ENCODE results near the gene ARRDC1.

Gene ARRDC1

DNA sequence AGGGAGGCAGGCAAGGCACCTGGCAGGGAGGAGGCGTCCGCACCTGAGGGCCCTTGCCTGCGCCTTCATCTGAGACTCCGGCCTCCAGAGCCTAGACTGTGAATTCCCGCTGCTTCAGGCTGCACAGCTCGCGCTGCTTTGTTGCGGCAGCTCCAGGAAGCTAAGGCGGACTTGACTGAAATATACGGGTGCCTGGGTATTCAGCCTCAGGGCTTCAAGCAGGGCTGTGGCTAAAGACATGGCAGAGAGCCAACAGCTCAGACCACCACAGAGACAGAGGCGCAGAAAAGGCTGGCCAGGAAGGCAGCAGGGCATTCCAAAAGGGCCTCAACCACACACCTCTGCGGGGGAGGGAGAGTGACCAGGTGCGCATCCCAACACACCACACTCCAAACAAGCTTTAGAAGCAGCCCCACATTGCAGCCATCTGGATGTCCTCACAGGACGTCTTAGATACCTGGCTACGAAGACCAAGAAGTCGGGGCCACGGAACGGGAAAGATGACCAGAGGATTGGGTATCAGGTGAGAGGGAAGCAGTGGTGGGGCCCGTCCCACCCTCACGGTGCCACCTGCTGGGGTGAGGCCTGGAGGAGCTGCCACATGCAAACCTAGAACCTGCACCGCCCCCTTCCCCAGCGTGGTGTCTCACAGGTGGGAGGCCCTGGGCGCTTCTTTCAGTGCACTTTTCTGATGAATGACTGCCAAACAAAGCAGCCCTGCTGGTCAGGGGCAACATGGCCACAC lies 25.1 kb upstream of the ARRDC1 start:
- H3K27ac ChIP-seq = peak overlapping the region; percentile 92; the same call in 1 of the 2 replicates
- TF ChIP-seq, protein P1, sequence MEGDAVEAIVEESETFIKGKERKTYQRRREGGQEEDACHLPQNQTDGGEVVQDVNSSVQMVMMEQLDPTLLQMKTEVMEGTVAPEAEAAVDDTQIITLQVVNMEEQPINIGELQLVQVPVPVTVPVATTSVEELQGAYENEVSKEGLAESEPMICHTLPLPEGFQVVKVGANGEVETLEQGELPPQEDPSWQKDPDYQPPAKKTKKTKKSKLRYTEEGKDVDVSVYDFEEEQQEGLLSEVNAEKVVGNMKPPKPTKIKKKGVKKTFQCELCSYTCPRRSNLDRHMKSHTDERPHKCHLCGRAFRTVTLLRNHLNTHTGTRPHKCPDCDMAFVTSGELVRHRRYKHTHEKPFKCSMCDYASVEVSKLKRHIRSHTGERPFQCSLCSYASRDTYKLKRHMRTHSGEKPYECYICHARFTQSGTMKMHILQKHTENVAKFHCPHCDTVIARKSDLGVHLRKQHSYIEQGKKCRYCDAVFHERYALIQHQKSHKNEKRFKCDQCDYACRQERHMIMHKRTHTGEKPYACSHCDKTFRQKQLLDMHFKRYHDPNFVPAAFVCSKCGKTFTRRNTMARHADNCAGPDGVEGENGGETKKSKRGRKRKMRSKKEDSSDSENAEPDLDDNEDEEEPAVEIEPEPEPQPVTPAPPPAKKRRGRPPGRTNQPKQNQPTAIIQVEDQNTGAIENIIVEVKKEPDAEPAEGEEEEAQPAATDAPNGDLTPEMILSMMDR (conservative IDR thresholded peaks at IDR 0.05) = no peak

DNA sequence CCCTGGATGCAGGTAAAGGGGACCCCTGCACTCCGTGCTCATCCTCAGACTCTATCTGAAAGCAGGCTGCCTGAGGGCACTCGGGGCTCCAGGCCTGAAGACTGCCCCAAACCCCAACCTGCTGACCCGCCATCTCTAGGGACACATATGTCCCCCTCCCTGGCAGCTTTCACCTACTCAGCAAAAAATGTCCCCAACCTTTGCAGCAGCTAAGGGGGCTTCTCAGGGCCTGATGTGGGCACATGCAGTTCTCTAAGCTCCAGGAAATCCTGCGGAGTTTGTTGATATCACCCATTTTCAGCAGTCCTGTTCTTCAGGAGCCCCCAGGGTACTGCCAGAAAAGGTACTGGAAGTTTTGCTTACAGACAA lies 24.5 kb upstream of the ARRDC1 start:
- TF ChIP-seq, protein P1 (conservative IDR thresholded peaks at IDR 0.05) = no peak
- no peak overlapping the region for H3K27ac ChIP-seq

DNA sequence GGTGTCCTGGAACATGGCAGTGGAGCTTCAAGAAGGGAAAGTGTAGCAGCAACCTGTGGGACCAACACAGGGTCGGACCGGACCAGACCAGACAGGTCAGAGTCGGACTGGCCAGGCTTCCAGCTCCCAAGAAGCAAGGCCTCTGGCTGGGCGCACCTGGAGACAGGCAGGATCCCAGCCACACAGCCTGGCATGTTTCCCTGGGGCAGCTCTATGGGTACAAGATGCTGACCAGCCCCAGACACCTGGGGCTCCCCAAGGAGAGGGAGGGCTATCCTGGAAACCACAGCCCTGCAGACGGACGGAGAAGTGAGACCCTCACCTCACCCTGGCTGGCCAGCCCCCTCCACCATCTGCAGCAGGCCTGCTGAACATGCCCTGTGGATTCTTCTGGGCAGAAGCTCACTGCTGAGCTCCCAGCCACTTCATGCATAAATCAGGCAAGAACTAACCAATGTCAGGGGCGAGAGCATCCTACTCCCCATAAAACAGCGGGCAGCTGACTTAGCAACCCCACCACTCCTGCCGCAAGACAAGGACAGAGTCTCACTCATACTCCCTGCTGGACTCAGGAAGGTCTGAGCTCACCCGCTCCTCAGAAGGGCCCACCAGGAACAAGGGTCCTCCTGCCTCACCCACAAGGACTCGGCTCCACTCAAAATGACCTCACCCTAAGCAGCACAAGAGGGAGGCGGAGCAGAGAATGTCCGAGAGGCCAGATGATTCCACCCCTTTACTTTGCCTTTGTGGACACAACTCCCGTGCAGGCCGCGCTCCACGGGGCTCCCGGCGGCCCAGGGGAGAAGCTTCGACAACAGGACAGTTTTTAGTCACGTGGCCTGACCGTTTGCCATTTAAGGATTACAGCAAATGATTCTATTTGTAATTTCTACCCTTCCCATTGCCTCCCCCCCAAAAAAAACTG lies 23.9 kb upstream of the ARRDC1 start:
- TF ChIP-seq, protein P1 (conservative IDR thresholded peaks at IDR 0.05) = no peak
- no peak overlapping the region for H3K27ac ChIP-seq

DNA sequence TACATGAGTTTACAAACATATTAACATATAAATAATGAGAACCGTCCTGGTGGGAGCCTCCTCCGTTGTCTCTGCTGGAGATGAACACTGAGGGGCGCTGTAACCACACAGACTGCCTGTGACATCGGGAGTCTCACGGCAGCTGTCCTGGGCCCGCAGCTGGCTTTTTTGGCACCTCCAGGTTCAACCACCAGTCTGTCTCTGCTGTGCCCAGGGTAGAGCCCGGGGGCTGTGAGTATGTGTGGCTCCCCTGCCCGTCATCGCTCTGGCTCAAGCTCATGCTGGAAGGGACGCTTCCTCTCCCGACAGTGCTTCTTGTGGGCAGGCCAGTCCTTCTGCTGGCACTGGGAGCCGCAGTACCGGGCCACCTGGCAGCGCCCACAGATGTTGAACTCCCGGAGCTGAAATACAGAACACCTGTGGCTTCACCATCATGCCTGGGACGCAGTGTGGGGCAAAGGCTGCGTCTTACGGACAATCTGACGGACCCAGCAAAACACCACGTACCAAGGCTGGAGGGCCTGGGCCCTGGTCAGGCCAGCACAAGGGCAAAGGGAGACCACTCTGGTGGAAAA lies 23.1 kb upstream of the ARRDC1 start:
- TF ChIP-seq, protein P1 (conservative IDR thresholded peaks at IDR 0.05) = peak; percentile 41

DNA sequence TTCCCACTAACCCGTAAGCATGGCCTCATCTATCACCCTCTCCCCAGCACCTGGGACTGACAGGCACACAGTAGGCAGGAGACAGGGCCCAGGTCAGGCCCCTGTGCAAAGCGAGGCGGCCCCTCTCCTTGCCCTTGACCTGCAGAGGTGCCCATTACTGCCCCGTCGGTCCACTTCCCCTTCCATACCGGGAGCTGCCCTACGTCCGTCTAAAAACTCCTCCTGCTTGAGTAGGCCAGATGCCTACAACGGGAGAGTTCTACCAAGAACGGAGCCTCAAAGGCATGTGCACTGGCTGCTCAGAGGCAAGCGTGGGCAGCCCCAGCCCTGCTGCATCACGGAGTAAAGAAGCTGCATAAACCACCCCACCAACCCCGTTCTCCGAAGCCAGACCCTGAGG lies 22.1 kb upstream of the ARRDC1 start:
- TF ChIP-seq, protein P1 (conservative IDR thresholded peaks at IDR 0.05) = no peak

More for the DNA sequence above, 23.1 kb upstream of the ARRDC1 start:
- H3K27ac ChIP-seq = no peak overlapping the region

DNA sequence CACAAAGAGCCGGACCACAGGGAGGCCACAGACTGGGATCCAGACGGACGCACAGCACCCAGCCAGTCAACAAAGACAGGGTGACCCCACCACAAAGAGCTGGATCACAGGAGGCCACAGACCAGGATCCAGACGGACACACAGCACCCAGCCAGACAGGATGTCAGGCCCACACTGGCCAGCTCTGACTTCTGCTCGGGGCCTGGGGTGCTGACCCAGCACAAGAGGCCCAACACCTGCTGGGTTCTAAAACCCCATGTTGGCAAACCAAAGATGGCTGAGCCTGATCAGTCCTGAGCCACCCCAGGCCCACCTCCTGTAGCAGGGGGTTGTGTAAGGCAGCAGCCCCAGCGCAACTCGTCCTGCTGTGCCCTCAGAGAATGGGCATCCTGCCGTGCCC lies 21.5 kb upstream of the ARRDC1 start:
- TF ChIP-seq, protein P1 (conservative IDR thresholded peaks at IDR 0.05) = no peak
- no peak overlapping the region for H3K27ac ChIP-seq

More for the DNA sequence above, 22.1 kb upstream of the ARRDC1 start:
- H3K27ac ChIP-seq = no peak overlapping the region

DNA sequence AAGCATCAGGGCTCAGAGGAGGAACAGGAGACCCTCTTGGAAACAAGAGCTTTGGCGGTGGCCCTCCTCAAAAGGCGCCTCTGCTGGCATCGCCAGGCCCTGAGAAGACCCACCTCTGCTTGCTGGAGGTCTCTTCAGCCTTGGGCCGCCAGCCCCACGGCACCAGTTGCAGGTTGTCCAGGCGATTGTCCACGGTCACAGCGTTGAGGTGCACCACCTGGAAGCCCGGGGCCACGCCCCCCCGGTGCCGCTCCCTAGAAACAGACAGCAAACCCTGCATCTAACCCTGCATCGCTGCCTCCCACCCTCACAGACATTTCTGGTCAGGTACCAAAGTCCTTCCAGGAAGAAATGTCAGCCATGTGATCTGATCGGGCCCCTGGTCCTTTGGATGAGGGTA lies 18.6 kb upstream of the ARRDC1 start:
- TF ChIP-seq, protein P1 (conservative IDR thresholded peaks at IDR 0.05) = no peak
- peak overlapping the region; percentile 91; the same call in 1 of the 2 replicates for H3K27ac ChIP-seq

All from VCaP (cell line).